GM19455 (cell line): Measurements from ENCODE around the gene TP73.
"Not testable (repeated sequence)": the region's sequence is repeated elsewhere in the genome, so short reads cannot be mapped to it uniquely, and the experiment has no call there.

Experiments
- ATAC-seq: cut with Tn5 transposase; IDR thresholded peaks from one replicate; pipeline ENCODE4 v1.9.1; 2021; ENCODE audit not compliant: unreplicated experiment

Gene TP73

DNA sequence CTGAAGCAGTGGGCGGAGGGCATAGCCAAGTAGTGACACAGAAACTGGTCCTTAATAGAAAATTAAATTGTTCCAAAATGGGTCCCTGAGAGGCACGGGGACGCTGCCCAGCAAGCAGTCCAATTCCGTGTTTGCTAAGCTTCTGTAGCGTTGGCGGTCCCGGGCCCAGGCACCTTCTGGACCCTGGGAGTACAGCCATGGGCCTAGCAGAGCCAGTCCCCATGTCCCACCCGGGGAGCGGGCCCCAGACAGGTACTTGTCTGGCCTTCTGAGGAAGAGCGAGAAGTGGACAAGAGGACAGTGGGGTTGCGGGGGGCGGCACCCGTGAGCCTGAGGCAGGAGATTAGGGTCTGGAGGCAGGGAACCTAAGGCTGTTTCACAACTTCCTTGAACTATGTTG, 88.4 kb downstream of the TP73 start:
- ATAC-seq = no peak

DNA sequence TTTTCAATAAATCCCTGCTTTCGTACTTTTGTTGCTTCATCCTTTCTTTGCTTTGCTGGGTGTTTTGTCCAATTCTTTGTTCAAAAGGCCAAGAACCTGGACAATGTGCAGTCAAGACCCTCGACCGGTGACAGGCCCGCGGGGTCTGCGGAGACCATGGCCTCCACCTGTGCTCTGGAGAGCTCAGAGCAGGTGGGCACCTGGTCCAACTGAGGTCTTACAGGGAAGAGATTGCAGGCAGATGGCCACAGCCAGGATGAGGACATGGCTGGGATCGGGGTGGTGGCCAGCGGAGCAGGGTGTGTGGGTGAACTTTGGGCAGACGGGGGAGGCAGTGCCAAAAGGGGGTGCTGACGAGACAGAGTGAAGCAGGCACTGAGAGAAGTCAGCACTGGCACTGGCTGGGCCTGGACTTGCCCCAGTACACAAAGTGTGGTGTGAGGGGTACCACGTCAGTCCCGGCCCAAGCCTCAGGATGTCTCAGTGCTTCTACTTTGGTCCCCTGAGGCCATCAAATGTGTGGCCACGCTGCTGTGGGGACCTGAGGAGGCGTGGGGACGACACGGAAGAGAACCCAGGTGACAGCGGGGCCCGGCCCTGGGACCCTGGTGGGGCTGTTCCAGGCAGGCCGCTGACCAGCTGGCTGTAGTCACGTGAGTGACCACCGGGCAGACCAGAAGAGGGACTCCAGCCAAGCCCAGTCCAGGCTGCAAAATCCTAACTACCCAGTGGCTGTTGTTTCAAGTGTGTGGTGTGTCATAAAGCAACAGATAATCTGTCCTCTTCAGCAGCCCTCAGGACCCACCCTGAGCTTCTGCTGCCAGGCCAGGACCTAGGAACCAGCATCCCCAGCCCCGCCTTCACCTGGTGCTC, 89.5 kb downstream of the TP73 start:
- no peak for ATAC-seq

DNA sequence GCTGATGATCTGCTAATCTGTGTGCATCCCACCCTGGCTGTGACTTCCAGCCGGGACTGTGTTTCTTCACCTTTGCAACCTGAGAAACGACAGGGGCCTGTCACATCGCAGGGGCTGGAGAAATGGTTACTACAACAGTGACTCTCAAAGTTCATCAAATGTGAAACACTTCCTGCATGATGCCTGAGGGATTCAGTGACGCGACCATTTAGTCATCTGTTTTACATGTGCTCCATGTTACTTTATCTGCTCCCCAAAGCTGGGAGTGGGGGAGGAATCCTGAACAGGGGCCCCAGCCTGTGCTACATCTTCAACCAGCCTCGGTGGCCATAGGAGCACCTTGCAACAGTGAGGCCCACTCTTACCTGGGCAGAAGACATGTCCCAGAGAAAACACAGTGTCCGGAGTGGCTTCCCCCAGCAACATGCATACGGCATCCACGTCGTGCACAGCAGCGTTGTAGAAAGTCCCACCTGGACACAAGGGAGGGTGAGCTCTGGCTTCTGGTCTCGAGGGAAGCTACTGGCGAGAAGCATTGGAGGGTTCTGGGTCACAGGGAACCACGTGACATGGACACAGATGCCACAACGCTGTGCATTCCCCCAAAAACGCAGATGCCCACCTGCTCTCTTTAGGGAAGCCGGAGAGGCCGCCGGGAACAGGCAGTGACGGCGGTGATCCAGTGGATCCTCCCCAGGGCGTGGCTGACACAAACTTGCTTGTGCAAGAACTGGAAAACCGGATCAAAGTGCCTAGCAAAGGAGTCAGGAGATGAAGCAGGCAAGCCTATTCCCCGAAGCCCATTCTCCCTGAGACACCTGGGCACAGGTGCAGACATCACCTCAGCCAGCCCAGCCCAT, 90.4 kb downstream of the TP73 start:
- no peak for ATAC-seq

DNA sequence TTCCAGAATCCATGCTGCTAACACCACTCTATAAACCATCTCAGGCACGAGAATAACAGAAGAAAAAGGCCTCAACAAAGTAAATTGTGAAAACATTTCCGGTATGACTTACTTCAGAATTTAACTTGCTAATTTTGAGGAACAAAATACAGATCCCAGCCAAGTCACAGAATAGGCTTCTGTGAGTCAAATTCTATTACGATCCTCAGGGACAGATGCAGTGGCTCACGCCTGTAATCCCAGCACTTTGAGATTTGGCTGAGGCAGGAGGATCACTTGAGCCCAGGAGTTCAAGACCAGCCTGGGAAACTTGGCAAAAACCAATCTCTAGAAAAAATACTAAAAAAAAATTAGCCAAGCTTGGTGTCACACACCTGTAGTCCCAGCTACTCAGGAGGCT, 91.1 kb downstream of the TP73 start:
- no peak for ATAC-seq

DNA sequence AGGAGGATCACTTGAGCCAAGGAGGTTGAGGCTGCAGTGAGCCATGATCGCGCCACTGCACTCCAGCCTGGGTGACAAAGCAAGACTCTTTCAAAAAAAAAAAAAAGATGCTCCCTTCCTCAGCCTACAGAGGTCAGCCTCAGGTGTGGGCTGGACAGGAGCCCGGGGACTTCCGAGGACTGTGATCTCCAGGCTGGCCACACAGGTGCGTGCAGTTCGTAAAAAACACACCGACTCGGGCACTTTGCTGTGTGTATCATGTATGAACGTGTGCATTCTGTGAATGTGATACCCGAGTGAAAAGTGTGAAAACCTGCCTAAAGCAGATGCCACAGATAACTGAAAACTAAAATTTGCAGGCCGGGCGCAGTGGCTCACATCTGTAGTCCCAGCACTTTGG, 91.5 kb downstream of the TP73 start:
- ATAC-seq = no peak

DNA sequence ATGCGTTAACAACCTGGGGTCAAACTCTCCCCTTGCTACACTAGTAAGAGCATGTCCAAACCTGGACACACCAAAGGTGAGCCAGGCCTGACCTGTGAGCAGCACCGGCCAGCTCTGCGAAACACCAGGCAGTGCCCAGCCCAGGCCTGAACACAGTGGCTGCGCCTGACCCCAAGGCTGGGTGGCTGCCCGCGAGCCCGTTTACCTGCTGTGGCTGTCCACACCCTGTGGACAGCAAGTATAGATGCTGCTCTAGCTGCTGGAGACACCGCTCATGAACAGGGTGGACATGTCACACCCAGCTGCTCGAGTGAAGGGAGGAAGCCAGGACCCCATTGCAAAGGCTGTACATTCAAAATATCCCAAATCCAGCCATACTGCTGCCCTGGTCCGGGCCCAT, 92.3 kb downstream of the TP73 start:
- ATAC-seq = no peak

DNA sequence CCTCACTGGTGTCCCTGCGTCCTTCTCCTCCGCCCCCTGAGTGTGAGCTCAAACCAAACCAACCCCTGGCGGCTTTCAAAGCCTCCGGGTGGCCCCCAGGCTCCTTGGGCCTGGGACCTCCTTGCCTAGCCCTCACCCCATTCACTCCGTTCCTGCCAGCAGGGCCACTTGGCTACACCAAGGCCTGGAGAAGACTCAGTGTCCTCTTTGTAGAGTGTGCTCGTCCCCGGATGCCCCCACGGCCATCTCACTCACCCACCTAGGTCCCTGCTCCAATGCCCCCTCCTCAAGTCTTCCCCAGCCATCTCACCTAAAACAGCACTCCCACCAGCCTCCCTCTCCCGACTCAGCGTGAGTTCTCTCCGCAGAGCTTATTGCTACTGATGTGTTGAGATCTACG, 92.8 kb downstream of the TP73 start:
- ATAC-seq = no peak

DNA sequence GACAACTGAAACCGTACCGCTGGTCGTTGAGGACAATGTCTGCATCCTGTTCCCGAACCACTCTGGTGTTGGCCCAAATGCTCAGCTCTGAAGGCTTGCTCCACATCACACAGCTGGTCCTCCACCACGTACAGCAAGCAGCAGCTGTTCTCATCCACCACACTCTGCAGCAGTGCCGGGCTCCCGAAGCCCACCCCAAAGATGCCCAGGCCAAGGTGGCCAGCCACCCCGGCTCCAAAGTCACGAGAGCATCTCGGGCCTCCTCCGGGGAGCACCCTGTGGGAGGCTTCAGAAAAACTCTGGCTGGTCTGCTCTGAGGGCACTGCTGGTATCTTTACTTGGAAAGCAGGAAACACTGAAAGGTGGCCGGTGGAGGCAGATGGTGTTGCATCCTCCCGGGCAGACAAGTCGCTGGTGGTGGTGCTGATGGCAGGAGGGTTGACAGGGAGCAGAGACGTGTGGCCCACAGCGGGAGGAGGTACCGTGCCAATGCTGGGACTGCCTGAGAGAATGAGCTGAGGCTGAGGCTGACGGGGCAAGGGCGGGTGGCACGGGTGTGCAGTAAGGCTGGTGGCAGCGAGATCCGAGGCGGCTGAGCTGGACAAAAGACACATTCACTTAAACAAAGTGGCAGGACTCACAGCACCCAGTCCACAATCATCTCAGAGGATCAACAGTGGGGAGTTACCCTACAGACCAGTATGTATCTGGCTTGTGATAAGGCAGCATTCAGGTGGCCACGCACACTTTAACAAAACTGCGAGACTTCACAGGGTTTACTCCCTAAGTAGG, 93.5 kb downstream of the TP73 start:
- no peak for ATAC-seq

DNA sequence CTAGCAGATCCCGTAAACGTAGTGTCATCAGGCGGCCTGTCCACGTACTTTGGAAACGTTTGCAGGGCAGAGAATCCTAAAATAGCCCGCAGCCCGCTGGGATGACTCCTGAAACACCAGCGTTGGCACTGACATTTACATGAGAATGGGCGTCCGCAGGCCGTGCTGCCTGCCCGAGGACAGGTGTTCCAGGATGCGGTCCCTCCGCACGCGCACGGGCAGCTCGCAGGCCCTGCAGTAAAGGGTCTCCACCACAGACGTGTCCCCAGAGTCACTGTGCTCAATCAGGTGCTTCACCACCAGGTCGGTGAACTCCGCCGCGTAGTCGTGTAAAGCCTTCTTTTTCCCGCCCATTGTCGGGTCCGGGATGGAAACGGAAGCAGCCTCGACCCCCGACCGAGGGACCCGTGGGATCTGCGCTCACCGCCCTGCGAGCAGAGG, 94.1 kb downstream of the TP73 start:
- ATAC-seq = no peak

DNA sequence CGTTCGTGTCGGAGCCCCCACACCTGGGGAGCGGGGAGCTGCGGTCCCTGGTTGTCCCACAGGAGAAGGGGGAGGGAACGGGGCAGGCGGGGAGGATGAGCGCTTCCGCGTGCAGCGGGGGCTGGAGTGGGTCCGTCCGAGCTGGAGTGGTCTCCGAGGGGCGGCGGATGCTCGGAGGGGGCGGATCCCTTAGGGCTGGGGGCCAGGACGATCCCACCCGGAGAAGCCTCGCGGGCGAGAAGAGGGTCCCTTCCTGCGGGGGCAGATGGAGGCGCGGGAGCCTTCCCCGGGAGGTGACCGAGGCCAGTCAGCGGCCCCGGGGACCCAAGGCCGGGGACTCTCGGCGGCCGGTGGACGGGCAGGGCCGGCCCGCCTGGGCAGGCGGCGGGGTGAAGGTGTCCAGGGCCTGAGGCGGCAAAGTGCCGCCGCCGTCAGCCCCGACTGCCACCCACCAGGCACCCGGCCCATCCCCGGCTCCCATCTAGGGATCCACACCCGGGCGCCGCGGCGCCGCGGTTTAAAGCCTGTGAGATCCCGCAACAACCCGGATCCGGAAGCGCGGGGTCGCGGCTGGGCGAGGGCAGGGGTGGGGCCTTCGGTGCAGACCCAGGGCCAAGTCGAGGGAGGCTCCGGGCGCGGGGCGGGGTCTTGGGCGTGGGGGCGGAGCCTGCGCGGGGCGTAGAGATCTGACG, 94.7 kb downstream of the TP73 start:
- peak; percentile 82 for ATAC-seq

DNA sequence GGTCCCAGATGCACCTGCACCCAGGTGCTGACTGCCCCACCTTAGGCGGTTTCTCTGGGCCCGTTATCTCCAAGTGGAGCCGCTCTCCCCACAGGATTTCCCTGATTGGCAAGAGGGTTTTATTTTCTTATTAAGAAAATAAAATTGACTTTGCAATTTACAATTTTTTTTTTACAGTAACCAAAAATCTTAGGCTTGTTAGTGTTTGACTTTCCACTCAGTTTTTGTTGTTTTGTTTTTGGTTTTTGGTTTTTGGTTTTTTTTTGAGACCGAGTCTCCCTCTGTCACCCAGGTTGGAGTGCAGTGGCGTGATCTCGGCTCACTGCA, 95.2 kb downstream of the TP73 start:
- no peak for ATAC-seq

DNA sequence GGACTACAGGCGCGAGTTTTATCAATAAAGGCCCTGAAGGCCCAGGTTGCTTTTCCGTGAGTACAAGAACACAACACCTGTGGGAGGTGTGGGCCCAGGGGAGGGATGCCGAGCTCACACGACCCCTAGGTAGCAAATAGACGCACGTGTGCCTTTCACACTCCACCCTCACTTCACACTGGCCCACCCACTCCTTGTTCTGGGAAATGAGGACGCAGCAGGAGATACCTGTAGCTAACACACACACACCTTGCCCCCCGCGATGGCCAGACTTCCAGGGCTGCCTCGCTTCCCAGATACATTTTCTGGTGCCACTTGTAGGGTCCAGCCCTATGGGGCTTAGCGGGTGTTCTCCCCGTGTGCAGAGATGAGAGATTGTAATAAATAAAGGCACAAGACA, 95.6 kb downstream of the TP73 start:
- no peak for ATAC-seq

DNA sequence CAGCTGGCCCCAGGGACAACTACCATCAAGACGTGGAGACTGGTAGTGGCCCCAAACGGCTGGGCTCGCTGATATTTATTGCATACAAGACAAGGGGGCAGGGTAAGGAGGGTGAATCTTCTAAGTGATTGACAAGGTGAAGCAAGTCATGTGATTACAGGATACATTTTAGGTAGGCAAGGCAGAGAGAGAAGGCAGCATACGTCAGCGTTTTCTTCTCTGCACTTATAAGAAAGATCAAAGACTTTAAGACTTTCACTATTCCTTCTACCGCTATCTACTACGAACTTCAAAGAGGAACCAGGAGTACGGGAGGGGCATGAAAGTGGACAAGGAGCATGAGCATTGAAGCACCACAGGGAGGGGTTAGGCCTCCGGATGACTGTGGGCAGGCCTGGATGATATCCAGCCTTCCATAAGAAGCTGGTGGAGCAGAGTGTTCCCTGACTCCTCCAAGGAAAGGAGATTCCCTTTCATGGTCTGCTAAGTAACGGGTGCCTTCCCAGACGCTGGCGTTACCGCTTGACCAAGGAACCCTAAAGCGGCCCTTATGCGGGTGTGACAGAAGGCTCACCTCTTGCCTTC, 96.1 kb downstream of the TP73 start:
- not testable (repeated sequence) for ATAC-seq

DNA sequence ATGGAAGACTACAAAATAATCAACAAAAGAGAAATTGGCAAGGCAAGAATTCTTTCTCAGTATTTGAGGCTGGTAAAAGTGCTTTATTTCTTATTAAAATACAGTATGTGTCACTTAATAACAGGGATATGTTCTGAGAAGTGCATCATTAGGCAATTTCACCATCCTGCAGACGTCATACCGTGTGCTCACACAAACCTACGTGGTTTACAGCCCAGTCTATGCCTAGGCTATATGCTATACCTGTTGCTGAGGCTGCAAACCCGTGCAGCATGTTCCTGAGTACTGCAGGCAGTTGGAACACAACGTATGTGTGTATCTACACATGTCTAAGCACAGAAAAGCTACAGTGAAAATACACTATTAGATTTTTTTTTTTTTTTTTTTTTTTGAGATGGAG, 97.2 kb downstream of the TP73 start:
- no peak for ATAC-seq

DNA sequence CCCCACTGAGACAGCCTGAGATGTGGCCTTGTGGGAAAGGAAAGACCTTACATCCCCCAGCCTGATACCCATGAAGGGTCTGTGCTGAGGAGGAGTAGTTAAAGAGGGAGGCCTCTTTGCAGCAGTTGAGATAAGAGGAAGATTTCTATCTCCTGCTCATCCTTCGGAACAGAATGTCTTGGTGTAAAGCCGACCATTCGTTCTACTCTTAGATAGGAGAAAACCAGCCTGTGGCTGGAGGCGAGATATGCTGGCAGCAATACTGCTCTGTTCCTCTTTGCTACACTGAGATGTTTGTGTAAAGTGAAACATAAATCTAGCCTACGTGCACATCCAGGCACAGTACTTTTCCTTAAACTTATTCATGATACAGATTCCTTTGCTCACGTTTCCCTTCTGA, 98.4 kb downstream of the TP73 start:
- ATAC-seq = no peak

DNA sequence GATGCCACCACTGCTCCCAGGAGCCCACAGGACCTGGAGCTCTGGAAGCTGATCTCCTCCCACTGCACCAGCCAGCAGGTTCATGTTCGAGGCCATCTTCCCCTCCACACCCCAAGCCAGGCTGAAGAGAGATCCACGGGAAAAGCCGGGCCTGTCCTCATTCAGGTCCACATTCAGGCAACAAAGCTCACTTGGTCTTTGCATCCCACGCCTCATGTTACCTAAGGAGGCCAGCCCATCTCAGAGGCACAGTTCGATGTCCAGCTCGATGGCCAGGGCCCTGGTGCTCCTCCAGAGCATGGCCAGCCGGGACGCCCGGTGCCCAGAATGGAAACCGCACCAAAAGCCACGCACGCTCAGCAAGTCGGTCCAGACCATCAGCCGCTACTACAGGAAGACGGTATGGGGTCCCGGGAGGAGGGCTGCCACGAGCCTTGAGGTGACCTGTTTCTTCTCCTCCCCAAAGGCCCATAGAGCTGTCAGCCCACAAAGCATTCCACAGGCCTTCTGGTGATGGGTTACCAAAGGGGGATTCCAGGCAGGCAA, 100.2 kb downstream of the TP73 start, which contains the start of gene CCDC27:
Gene CCDC27 (plus strand): TSS at position 51 of the 546 bp plus-strand sequence. CDS start 32 bp downstream, at position 83.
- no peak for ATAC-seq

DNA sequence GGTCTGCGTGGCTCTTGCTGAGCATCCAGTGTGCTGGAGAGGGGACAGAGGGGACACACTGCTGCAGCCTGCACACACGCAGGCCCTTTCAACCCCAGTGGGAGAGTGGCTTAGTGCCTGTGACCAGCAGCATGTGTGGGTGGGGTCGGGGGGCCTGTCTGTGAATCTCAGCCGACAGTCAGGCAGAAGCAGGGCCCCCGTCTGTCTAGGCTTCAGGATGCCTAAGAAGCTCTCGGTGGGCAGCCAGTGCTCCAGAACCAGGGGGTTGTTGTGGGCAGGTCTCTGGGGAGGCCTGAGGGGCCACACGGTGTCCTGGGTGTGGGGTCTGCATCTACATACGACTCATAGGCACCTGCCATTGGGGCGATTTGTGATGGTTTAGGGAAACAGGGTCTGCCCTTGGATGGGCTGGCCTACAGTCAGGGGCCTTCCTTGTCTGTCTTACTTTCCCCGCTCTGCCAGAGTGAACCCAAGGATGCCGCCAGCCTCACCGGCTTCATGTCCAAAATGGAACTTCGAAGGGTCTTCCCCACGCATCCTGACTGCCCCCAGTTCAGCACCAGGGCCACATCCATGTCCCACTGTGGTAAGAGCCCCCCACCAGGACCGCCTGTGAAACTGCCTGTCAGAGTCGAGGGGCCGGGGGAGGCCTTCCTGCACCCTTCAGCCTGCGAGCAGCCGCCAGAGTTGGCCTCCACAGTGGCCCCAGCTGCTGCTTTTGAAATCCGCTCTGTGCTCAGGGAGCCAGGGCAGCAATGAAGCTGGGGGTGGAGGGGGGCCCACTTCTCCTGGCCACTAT, 101.5 kb downstream of the TP73 start:
- ATAC-seq = no peak

DNA sequence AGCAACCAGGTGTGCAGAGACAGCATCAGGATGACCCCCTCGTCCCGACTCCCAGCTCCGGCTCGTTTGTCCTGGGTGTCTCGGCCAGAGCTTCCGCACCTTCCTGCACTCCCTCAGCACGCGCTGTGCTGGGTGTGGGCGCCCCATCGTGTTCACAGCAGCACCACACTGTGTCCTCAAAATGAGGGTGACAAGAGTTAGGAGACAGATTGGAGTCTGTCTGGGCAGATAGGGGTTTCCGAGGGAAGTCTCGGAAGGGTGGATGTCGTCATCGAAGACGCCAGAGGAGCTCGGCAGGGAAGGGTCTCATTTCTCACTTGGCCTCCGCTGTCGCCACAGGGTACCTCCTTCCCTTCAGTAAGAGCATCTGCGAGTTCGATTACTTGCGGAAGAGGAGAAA, 104.1 kb downstream of the TP73 start:
- no peak for ATAC-seq

DNA sequence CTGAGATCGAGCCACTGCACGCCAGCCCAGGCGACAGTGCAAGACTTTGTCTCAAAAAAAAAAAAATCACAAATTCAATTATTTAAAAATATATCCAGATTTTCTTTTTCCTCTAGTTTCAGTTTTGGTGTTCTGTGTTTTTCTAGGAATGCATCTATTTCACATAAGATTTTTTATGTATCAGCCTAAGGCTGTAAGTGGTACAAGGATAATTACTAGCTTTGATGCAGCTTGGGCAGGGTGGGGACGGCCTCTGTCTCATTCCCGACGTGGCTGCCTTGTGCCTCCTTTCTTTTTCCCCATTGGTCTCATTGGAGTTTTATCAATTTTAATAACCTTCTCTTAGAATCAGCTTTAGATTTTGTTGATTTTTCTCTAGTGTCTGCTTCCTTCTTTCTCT, 106.8 kb downstream of the TP73 start:
- ATAC-seq = no peak
